Activated naive CD8-positive, alpha-beta T cell treated with anti-CD3 and anti-CD28 coated beads for 36 hours (primary cell): ENCODE measurements around the gene CXorf65. TPM values are rescaled to one million over a fixed set of nuclear protein-coding genes. Genes with fewer than 3 reads are reported as not detected.
A peak's percentile ranks its signal among the peaks of the same experiment; 100 is the strongest.

ENCODE experiments used
- DNase-seq: peaks from one replicate; pipeline ENCODE4 v3.0.0; 2021
- H3K27ac Mint-ChIP-seq: one replicate; pipeline ENCODE4 v1.8.0; 2022; ENCODE audit warnings: mild to moderate bottlenecking, moderate library complexity, mixed read lengths
- H3K27me3 Mint-ChIP-seq: one replicate; pipeline ENCODE4 v1.8.0; 2022; ENCODE audit warnings: mild to moderate bottlenecking, mixed read lengths
- H3K36me3 Mint-ChIP-seq: one replicate; pipeline ENCODE4 v1.8.0; 2021; ENCODE audit warnings: mild to moderate bottlenecking, mixed read lengths
- H3K4me1 Mint-ChIP-seq: one replicate; pipeline ENCODE4 v1.8.0; 2021; ENCODE audit warnings: mixed read lengths
- H3K4me3 Mint-ChIP-seq: one replicate; pipeline ENCODE4 v1.8.0; 2022; ENCODE audit warnings: mild to moderate bottlenecking, moderate library complexity, mixed read lengths
- H3K9me3 Mint-ChIP-seq: one replicate; pipeline ENCODE4 v1.8.0; 2022; ENCODE audit warnings: mixed read lengths
- total RNA-seq, 2 experiments: library from RNA; stranded (reverse); gene quantifications; one replicate each; pipeline ENCODE4 v1.2.3, GENCODE V29; 2021

CXorf65 gene
- total RNA-seq, 2 experiments from 2014 or later, result 6.7 to 10.4 TPM

DNA sequence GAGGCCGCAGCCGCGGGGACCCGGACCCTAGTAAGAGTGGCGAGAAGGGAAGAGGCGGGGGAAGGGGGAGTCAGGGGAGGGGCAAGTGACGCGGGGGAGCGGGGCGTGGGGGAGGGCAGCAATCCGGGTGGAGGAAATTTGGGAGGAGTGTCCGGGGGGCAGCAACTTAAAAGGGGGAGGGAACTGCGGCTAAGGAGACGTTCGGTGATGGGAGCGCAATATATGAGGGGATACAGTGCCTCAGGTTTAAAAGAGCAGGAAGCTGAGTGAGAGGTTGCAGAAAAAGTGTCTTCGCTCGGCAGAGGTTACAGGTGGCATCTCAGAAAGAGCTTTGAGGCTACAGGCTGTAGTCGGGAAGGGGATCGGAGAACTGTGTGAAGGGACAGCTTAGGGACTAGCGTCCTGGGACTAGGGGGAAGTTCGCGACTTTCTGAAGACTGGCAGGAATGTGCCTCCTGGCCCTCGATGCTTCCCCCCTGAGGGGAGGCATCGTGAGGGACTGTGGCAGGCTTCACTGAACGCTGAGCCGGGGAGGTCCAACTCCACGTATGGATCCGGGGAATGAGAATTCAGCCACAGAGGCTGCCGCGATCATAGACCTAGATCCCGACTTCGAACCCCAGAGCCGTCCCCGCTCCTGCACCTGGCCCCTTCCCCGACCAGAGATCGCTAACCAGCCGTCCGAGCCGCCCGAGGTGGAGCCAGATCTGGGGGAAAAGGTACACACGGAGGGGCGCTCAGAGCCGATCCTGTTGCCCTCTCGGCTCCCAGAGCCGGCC lies 10.4 kb downstream of the CXorf65 start:
- H3K27me3 Mint-ChIP-seq, result no peaks in the 10 kb centered on the region
- peak overlapping the region; percentile 89 for H3K27ac Mint-ChIP-seq
- no peaks in the 10 kb centered on the region for H3K9me3 Mint-ChIP-seq
- DNase-seq, result no peak
- peaks cover 29% of the 10 kb centered on the region for H3K4me1 Mint-ChIP-seq
- H3K4me3 Mint-ChIP-seq, result peak overlapping the region; percentile 97
- H3K36me3 Mint-ChIP-seq, result no peaks in the 10 kb centered on the region

DNA sequence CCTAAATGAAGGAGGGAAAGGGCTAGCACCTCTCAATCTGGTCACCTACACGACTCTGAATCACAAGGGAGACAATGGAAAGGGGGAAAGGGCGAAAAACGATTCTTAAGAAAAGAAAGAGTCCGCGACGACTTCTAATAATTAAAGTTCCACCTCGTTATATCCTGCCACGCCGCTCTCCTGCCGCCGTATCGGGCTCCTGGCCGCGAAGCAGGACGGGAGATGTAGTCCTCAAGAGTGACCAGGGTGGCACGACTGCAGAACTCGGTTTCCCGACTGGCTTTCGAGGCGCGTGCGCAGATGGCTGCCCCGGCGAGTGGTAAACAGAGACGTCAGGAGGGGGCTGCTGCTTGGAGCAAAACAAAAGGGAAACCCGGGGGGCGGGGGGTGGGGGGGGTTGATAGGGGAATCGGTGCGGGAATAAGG lies 11.0 kb downstream of the CXorf65 start, which contains the start of gene FOXO4:
TSS of gene FOXO4 (plus strand) at position 297 of the 426 bp plus-strand sequence. CDS start 678 bp downstream, outside the sequence.
- peak; percentile 85 for DNase-seq
- Mint-ChIP-seq H3K27ac (peak within 1 kb of the TSS; percentile 89), H3K4me3 (peak within 1 kb of the TSS; percentile 97), H3K4me1 (peaks cover 25% of the 10 kb centered on the region), H3K36me3 (no peaks in the 10 kb centered on the region), H3K27me3 (no peaks in the 10 kb centered on the region), H3K9me3 (no peaks in the 10 kb centered on the region)

DNA sequence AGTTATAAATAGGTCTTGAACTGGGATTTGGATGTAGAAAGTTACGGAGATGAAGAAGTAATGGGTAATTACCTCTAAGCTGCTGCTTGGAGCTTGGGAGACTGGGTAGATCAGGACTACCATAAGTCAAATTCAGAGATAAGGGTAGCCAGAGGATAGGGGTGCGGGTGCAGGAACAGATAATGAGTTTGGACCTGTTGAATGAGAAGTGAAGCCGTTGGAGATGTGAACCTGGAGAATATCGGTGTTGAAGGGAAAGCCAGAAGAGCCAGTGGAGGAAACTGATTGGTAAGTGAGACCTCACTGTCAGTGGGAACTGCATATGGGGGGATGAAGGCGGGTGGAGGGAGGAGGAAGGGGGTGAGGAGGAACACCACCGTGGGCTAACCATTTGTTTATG lies 11.5 kb downstream of the CXorf65 start:
- Mint-ChIP-seq H3K4me3 (peak overlapping the region; percentile 97), H3K4me1 (peaks cover 23% of the 10 kb centered on the region), H3K9me3 (no peaks in the 10 kb centered on the region), H3K36me3 (no peaks in the 10 kb centered on the region), H3K27ac (peak overlapping the region; percentile 19), H3K27me3 (no peaks in the 10 kb centered on the region)
- DNase-seq, result no peak

DNA sequence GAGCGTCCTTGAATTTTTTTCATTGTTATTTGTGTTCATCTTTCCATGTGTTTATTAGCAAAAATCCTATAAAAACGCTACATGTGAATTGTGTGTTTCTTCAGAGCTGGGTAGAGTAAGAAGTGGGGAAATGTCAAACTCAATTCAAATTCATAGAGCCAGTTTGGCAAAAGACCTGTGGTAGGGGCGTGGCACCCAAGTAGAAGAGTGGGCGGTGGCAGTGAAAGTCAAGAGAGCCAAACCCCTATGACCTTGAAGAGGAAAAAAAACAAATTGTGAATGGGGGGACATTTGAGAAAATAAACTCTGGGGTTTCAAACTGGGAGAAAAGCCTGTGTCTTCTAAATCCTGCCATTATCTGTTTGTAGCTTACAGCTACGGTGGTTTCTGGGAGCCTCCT lies 15.3 kb downstream of the CXorf65 start:
- H3K4me3 Mint-ChIP-seq, result no peak overlapping the region
- H3K9me3 Mint-ChIP-seq, result no peaks in the 10 kb centered on the region
- no peak overlapping the region for H3K27ac Mint-ChIP-seq
- H3K36me3 Mint-ChIP-seq, result no peaks in the 10 kb centered on the region
- peaks cover 2% of the 10 kb centered on the region for H3K4me1 Mint-ChIP-seq
- H3K27me3 Mint-ChIP-seq, result no peaks in the 10 kb centered on the region
- no peak for DNase-seq

DNA sequence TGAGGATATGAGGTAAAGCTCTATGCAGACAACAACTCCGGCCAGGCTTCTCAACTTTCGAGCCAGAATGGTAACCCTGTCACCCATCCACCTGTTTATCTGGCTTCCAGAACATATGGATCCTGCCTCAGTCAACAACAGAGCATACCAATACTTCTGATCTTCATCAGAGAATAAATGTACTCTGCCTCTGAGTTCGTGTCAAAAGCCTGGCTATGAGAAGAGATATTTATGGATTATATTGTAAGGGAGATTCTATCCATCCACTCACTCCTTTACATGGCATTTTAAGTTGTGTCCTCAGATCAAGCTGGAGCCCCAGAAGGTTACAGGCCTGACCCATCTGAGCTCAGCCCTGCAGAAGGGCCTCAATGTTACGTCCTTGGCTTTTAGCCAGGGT lies 20.6 kb downstream of the CXorf65 start:
- peaks cover 6% of the 10 kb centered on the region for H3K4me1 Mint-ChIP-seq
- H3K27me3 Mint-ChIP-seq, result no peaks in the 10 kb centered on the region
- no peak overlapping the region for H3K27ac Mint-ChIP-seq
- H3K4me3 Mint-ChIP-seq, result no peak overlapping the region
- no peak for DNase-seq
- no peaks in the 10 kb centered on the region for H3K36me3 Mint-ChIP-seq
- H3K9me3 Mint-ChIP-seq, result no peaks in the 10 kb centered on the region

GRCh38 chrX:71082822-71083221 lies 23.7 kb downstream of the CXorf65 start:
- Mint-ChIP-seq H3K9me3 (no peaks in the 10 kb centered on the region), H3K4me3 (no peak overlapping the region), H3K36me3 (no peaks in the 10 kb centered on the region), H3K27ac (no peak overlapping the region), H3K27me3 (no peaks in the 10 kb centered on the region), H3K4me1 (peaks cover 6% of the 10 kb centered on the region)
- DNase-seq, result no peak

DNA sequence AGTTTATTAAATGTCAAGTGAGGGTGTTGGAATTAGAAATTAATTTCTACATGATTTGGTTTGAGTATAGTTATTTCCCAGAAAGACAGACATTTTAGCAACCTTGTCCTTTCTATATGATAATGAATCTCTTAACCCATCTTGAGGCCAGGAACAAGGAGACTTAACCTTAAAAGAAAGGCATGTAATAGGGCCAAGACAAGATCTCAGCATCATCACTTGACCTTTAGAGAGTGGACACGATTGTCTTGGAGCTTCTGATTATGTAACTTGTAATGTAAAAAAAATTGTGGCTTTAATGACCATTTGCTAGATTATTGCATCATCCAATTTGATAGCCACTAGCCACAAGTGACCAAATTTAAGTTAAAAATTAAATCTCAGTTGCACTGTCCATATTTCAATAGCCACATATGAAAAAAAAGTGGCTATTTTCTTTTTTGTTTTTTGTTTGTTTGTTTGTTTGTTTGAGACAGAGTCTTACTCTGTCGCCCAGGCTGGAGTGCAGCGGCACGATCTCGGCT lies 24.4 kb downstream of the CXorf65 start:
- no peak for DNase-seq
- H3K36me3 Mint-ChIP-seq, result no peaks in the 10 kb centered on the region
- peaks cover 6% of the 10 kb centered on the region for H3K4me1 Mint-ChIP-seq
- no peak overlapping the region for H3K4me3 Mint-ChIP-seq
- H3K27ac Mint-ChIP-seq, result no peak overlapping the region
- no peaks in the 10 kb centered on the region for H3K9me3 Mint-ChIP-seq
- H3K27me3 Mint-ChIP-seq, result no peaks in the 10 kb centered on the region

- H3K4me3 Mint-ChIP-seq, result no peak overlapping the region
- H3K4me1 Mint-ChIP-seq, result peaks cover 6% of the 10 kb centered on the region
- H3K27me3 Mint-ChIP-seq, result no peaks in the 10 kb centered on the region
- no peaks in the 10 kb centered on the region for H3K36me3 Mint-ChIP-seq
- no peak overlapping the region for H3K27ac Mint-ChIP-seq
- no peaks in the 10 kb centered on the region for H3K9me3 Mint-ChIP-seq
- no peak for DNase-seq
These were observed 25.0 kb downstream of the CXorf65 start for GRCh38 chrX:71081330-71082123.

DNA sequence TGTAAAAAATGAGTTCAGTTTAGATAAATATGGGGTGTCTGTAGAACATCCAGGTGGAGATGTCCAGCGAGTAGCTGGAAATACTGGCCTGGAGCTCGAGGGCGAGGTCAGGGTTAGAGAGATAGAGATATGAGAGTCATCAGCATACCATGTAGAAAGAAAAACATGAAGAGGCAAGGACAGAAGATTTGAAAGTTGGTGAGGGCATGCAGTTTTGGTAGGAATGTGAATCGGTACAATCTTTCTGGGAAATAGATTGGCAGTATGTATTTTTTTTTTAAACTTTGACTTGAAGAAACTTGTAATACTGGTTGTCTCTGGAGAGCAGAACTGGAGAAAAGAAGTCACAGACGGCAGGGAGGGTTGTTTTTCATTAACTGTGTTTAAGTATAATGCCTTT lies 36.0 kb downstream of the CXorf65 start:
- Mint-ChIP-seq H3K9me3 (no peaks in the 10 kb centered on the region), H3K36me3 (peaks cover 5% of the 10 kb centered on the region), H3K27ac (no peak overlapping the region), H3K4me3 (no peak overlapping the region), H3K27me3 (no peaks in the 10 kb centered on the region), H3K4me1 (peaks cover 9% of the 10 kb centered on the region)
- no peak for DNase-seq

DNA sequence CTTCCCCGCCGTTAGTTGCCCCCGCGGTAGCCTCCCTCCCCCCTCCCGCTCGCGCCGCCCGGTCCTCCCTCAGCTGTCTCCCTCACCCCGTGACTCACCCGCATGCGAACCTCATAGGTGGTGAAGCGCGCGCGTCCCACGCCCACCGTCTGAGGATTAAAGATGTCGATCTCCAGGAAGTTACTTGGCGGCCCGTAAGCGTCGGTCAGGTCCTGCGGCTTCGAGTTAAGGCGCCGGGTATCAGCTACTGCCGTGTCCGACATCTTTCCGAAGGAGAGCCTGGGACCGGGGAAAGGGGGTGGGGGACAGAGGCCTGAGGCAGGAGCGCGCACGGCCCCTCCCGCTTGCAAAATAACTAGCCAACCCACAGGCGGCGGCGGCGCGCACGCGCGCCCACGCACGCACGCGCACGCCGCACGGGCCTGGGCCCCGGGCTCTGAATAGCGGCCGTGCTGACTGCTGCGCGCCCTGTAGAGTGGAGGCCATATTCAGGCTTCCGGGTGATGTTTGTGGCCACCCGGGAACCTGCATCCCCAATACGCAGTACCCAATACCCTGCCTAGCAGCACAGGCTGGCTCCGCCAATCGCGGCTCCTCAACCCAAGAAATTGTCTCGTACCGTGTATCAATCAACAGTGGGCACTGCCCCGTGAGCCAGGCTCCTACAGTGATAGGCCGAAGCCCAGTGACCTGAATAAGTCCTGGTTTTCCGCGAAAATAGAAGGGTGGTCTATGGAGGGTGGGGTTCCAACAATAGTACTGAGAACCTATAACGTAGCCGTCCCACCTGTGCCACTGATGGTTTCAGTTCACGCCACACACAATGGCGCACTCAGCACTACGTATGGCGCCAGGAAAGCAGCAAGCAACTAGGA lies 38.3 kb downstream of the CXorf65 start, which contains the start of gene SNX12:
TSS of gene SNX12 (minus strand) at position 291 of the 875 bp plus-strand sequence. CDS start at position 263, 28 bp downstream.
- Mint-ChIP-seq H3K27ac (peak within 1 kb of the TSS; percentile 97), H3K36me3 (peaks cover 11% of the 10 kb centered on the region), H3K4me1 (peaks cover 11% of the 10 kb centered on the region), H3K9me3 (no peaks in the 10 kb centered on the region), H3K27me3 (no peaks in the 10 kb centered on the region), H3K4me3 (peak within 1 kb of the TSS; percentile 99)
- DNase-seq, result peak; percentile 88

DNA sequence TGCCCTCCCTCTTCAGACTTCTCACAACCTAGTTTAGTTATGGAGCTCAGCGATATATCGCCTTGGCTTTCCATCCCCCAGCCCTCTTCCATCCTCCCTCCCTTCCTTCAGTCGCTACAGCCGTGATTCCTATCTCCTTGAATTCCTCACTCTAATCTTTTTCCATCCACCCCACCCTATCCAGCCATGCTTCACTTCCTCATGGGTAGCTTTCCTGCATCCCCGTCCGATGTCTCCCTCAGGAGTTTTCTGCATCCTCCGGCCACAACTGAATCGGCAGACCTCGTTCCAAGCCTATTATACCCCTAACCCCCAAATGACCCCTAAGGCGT lies 38.9 kb downstream of the CXorf65 start:
- peak overlapping the region; percentile 97 for H3K27ac Mint-ChIP-seq
- peaks cover 12% of the 10 kb centered on the region for H3K36me3 Mint-ChIP-seq
- no peaks in the 10 kb centered on the region for H3K27me3 Mint-ChIP-seq
- peak overlapping the region; percentile 99 for H3K4me3 Mint-ChIP-seq
- no peak for DNase-seq
- no peaks in the 10 kb centered on the region for H3K9me3 Mint-ChIP-seq
- H3K4me1 Mint-ChIP-seq, result peaks cover 11% of the 10 kb centered on the region

- Mint-ChIP-seq H3K4me1 (peaks cover 11% of the 10 kb centered on the region), H3K27me3 (no peaks in the 10 kb centered on the region), H3K4me3 (peak overlapping the region; percentile 99), H3K27ac (peak overlapping the region; percentile 97), H3K36me3 (peaks cover 14% of the 10 kb centered on the region), H3K9me3 (no peaks in the 10 kb centered on the region)
- no peak for DNase-seq
These were observed 39.5 kb downstream of the CXorf65 start for GRCh38 chrX:71067089-71067488.

DNA sequence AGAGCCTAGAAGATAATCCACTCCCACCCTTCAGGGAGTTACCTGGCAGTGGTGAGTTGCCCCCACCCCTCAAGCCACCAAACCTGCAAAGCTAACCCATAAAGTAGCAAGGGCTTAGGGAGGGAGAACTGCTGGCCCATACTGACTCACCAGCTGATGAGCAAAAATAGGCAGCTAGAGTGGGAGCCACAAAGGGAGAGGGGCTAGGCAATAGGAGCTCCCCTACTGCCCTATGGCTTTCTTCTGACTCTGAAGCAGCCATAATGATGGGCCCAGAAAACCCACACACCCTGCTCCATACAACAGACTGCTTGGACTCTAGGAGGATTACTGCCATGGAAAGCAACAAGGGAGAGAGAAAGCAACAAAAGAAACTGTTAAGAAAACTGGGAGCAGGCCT lies 46.4 kb downstream of the CXorf65 start:
- Mint-ChIP-seq H3K4me3 (no peak overlapping the region), H3K9me3 (no peaks in the 10 kb centered on the region), H3K36me3 (peaks cover 23% of the 10 kb centered on the region), H3K27me3 (no peaks in the 10 kb centered on the region), H3K4me1 (peaks cover 34% of the 10 kb centered on the region), H3K27ac (no peak overlapping the region)
- DNase-seq, result no peak

GRCh38 chrX:71057848-71058530 lies 48.6 kb downstream of the CXorf65 start:
- no peak overlapping the region for H3K4me3 Mint-ChIP-seq
- H3K27me3 Mint-ChIP-seq, result no peaks in the 10 kb centered on the region
- no peak for DNase-seq
- H3K4me1 Mint-ChIP-seq, result peaks cover 32% of the 10 kb centered on the region
- H3K36me3 Mint-ChIP-seq, result peaks cover 19% of the 10 kb centered on the region
- H3K27ac Mint-ChIP-seq, result no peak overlapping the region
- H3K9me3 Mint-ChIP-seq, result no peaks in the 10 kb centered on the region
